KBM-7 (cell line): Measurements from ENCODE around the gene CPM.
"Not testable (repeated sequence)": the region's sequence is repeated elsewhere in the genome, so short reads cannot be mapped to it uniquely, and the experiment has no call there.

Experiments
- DNase-seq: peaks from one replicate; pipeline ENCODE4 v3.0.0-alpha.2; 2015
- in situ Hi-C: fragments of 300-500 bp; cut with MboI; formaldehyde crosslinking; loops from 2 replicates; pipeline ENCODE4 v1.14.3; 2020; ENCODE audit warnings: low sequenced_read_pairs, low pct_unique_long_range_greater_than_20kb, mixed read lengths

Gene CPM

GRCh38 chr12:68842123-68842522 lies 90.8 kb downstream of the CPM start:
- in situ Hi-C loops: no loop called here
- DNase-seq: no peak

- peak; percentile 38 for DNase-seq
- in situ Hi-C loops: no loop called here
These were observed 91.3 kb downstream of the CPM start for GRCh38 chr12:68841717-68842116.

GRCh38 chr12:68841175-68841574 lies 91.8 kb downstream of the CPM start:
- in situ Hi-C loops: not testable (repeated sequence)
- peak; percentile 28 for DNase-seq

GRCh38 chr12:68839183-68840147 lies 93.5 kb downstream of the CPM start:
- DNase-seq: peak; percentile 37
- in situ Hi-C loops: no loop called here

GRCh38 chr12:68838046-68838886 lies 94.7 kb downstream of the CPM start:
- peak; percentile 32 for DNase-seq
- in situ Hi-C loops: no loop called here

- DNase-seq: peak; percentile 27
These were observed 95.8 kb downstream of the CPM start for GRCh38 chr12:68837215-68837614.

GRCh38 chr12:68835333-68835908 lies 97.5 kb downstream of the CPM start:
- peak; percentile 34 for DNase-seq
- in situ Hi-C loops: no loop called here

More at GRCh38 chr12:68837215-68837614, 95.8 kb downstream of the CPM start:
- in situ Hi-C loops: no loop called here

- DNase-seq: no peak
- in situ Hi-C loops: no loop called here
These were observed 99.5 kb downstream of the CPM start for GRCh38 chr12:68833508-68833907.

- peak; percentile 47 for DNase-seq
- in situ Hi-C loops: no loop called here
These were observed 100.5 kb downstream of the CPM start for GRCh38 chr12:68832504-68832867.

- in situ Hi-C loops: no loop called here
- DNase-seq: peak; percentile 43
These were observed 101.0 kb downstream of the CPM start for GRCh38 chr12:68831751-68832503.

GRCh38 chr12:68831272-68831671 lies 101.7 kb downstream of the CPM start:
- DNase-seq: no peak
- in situ Hi-C loops: no loop called here

GRCh38 chr12:68828672-68829068 lies 104.3 kb downstream of the CPM start:
- no peak for DNase-seq
- in situ Hi-C loops: no loop called here

- no peak for DNase-seq
- in situ Hi-C loops: no loop called here
These were observed 104.9 kb downstream of the CPM start for GRCh38 chr12:68827895-68828671.

- in situ Hi-C loops: no loop called here
- peak; percentile 41 for DNase-seq
These were observed 107.3 kb downstream of the CPM start for GRCh38 chr12:68825569-68826217.

GRCh38 chr12:68824597-68825250 lies 108.2 kb downstream of the CPM start:
- in situ Hi-C loops: no loop called here
- DNase-seq: peak; percentile 30

- in situ Hi-C loops: no loop called here
These were observed 108.8 kb downstream of the CPM start for GRCh38 chr12:68824131-68824530.

GRCh38 chr12:68823696-68824095 lies 109.3 kb downstream of the CPM start:
- DNase-seq: no peak
- in situ Hi-C loops: no loop called here

More at GRCh38 chr12:68824131-68824530, 108.8 kb downstream of the CPM start:
- peak; percentile 36 for DNase-seq
